Spleen (tissue), 11 donors: ENCODE results near the gene SIRPB1. TPM values are rescaled to one million over a fixed set of nuclear protein-coding genes. Genes with fewer than 3 reads are reported as not detected.
"Not testable (repeated sequence)": the region's sequence is repeated elsewhere in the genome, so short reads cannot be mapped to it uniquely, and the experiment has no call there.

Source experiments
- DNase-seq: peaks from one replicate; pipeline ENCODE4 v3.0.0-alpha.2; 2020
- H3K27ac ChIP-seq, 8 donors: fragments of 200-600 bp; sonication (generic) in 7 of 8; 1 replicate in 4 of 8; 2 replicates in 4 of 8; pipeline versions ENCODE4 v1.5.0 to v1.8.0; 2016 to 2021; ENCODE audit warnings: inconsistent platforms in 4 of 8, mild to moderate bottlenecking in 4 of 8, moderate library complexity in 1 of 8
- H3K27me3 ChIP-seq, 7 donors: fragments of 200-600 bp; sonication (generic) in 6 of 7; replicated peaks in 1 of 7; 1 replicate in 4 of 7; 2 replicates in 3 of 7; pipeline versions ENCODE4 v1.5.0 to v1.8.0; 2016 to 2021; ENCODE audit warnings: inconsistent platforms in 3 of 7, mild to moderate bottlenecking in 1 of 7
- H3K36me3 ChIP-seq, 6 donors: fragments of 200-600 bp; sonication (generic) in 5 of 6; 1 replicate in 4 of 6; 2 replicates in 2 of 6; pipeline versions ENCODE4 v1.5.0 to v1.8.0; 2016 to 2021; ENCODE audit warnings: inconsistent platforms in 2 of 6
- H3K4me1 ChIP-seq, 6 donors: fragments of 200-600 bp; sonication (generic) in 5 of 6; 1 replicate in 3 of 6; 2 replicates in 3 of 6; pipeline versions ENCODE4 v1.5.0 to v1.8.0; 2016 to 2021; ENCODE audit warnings: inconsistent platforms in 3 of 6
- H3K4me3 ChIP-seq, 8 donors: fragments of 200-600 bp; sonication (generic) in 7 of 8; 1 replicate in 4 of 8; 2 replicates in 4 of 8; pipeline versions ENCODE4 v1.5.0 to v1.8.0; 2016 to 2021; ENCODE audit warnings: inconsistent platforms in 4 of 8, mild to moderate bottlenecking in 4 of 8, moderate library complexity in 2 of 8
- H3K9me3 ChIP-seq, 8 donors: fragments of 200-600 bp; sonication (generic) in 7 of 8; 1 replicate in 4 of 8; 2 replicates in 4 of 8; pipeline versions ENCODE4 v1.5.0 to v1.8.0; 2016 to 2021; ENCODE audit warnings: inconsistent platforms in 4 of 8
- POLR2A ChIP-seq, 3 donors: fragments of 450-650 bp; IDR thresholded peaks; one replicate each; pipeline ENCODE4 v1.5.1; 2017; ENCODE audit warnings: antibody characterized with exemption in 3 of 3, mild to moderate bottlenecking in 1 of 3
- POLR2AphosphoS5 ChIP-seq, 3 donors: sonication (generic); formaldehyde crosslinking; IDR thresholded peaks; one replicate each; pipeline ENCODE4 v1.5.1; 2017; ENCODE audit warnings: antibody characterized with exemption in 3 of 3
- WGBS, 5 donors: extraction: QIAGEN DNeasy Blood & Tissue Kit in 3 of 5; methylation state at CpG; one replicate each; pipeline versions ENCODE4 v1.1.5 to v1.1.7; 2013 to 2018; 5-methylcytosine and 5-hydroxymethylcytosine counted together
- intact Hi-C: fragments of 100-400 bp; cut with DNase I; formaldehyde crosslinking; loops from one replicate; pipeline ENCODE4 v1.15.0; 2023; ENCODE audit warnings: low total_unique reads
- polyA plus RNA-seq, 3 donors: library from polyadenylated mRNA; stranded (reverse); fragments of 200-250 nt; gene quantifications; one replicate each; pipeline ENCODE4 v1.2.1, GENCODE V29; 2013
- total RNA-seq, 7 donors: library from RNA; depleted of rRNA in 3 of 7; stranded (reverse); fragments of >200 nt in 3 of 7; fragmentation: NEBNext Ultra II Directional in 4 of 7; extraction: Animal tissue kit (Norgen Biotek cat#: 25700) in 4 of 7; gene quantifications; one replicate each; pipeline versions ENCODE4 v1.1.0 to v1.2.1, GENCODE V29; 2016 to 2021
- TF ChIP-seq, protein P1 (sequence below), 11 experiments: fragments of 200-600 bp in 7 of 11; fragments of 450-650 bp in 4 of 11; sonication (generic) in 4 of 11; IDR thresholded peaks in 8 of 11; conservative IDR thresholded peaks in 3 of 11; 1 replicate in 7 of 11; 2 replicates in 4 of 11; pipeline versions ENCODE4 v1.4.0 to v1.8.0; 2016 to 2021; ENCODE audit warnings: antibody characterized with exemption in 11 of 11, inconsistent platforms in 4 of 11, mild to moderate bottlenecking in 1 of 11
- donor health status: healthy with polysubstance abuse.
- donor health status: DM: no; HTN: no; CAD: no; lungs with moderate emphysema.
- donor health status: DM: no; HTN: no; CAD: no.
- donor health status: Bipolar disorder and iron deficiency.
- donor health status: healthy.
- donor health status: DM: no; HTN: no; CAD: no.
- donor health status: DM: yes; HTN: yes; CAD: no.

SIRPB1 gene
- total and polyA plus RNA-seq, 10 donors, result 1.4 to 89.5 (median 36.6) TPM

DNA sequence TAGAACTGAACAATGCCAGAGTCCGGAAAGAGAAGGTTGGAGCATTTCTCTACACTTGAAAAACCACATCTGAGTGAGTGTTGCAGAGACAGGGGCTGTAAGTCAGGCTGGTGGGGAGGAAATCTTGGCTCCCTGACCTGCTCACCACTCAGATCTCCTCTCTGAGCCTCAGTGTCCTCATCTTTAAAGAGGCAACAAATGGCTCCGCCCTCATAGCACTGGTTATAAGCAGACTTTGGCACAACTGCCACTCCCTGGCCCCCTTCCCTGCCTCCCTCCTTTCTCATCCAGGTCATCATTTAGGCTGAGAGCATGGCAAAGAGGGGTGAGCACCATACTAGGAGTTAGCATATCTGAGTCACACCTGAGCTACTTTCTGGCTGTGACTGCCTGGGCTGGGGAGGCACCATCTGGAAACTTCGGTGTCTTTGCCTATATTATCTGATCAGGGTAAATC, 27.2 kb upstream of the SIRPB1 start:
- no peak overlapping the region for H3K4me3 ChIP-seq
- no peak for TF ChIP-seq POLR2AphosphoS5 (IDR thresholded peaks at IDR 0.05)
- TF ChIP-seq, protein P1, sequence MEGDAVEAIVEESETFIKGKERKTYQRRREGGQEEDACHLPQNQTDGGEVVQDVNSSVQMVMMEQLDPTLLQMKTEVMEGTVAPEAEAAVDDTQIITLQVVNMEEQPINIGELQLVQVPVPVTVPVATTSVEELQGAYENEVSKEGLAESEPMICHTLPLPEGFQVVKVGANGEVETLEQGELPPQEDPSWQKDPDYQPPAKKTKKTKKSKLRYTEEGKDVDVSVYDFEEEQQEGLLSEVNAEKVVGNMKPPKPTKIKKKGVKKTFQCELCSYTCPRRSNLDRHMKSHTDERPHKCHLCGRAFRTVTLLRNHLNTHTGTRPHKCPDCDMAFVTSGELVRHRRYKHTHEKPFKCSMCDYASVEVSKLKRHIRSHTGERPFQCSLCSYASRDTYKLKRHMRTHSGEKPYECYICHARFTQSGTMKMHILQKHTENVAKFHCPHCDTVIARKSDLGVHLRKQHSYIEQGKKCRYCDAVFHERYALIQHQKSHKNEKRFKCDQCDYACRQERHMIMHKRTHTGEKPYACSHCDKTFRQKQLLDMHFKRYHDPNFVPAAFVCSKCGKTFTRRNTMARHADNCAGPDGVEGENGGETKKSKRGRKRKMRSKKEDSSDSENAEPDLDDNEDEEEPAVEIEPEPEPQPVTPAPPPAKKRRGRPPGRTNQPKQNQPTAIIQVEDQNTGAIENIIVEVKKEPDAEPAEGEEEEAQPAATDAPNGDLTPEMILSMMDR (IDR thresholded peaks at IDR 0.05 in 8 of 11, conservative IDR thresholded peaks at IDR 0.05 in 3 of 11), result no peak
- no peak for TF ChIP-seq POLR2A (IDR thresholded peaks at IDR 0.05)
- no peak for DNase-seq
- intact Hi-C loops, result loop anchor here (10.0 kb wide), 1 partner anchor 88 kb away; no protein-coding TSS in a partner anchor
- 88 to 97% (median 90%) methylated on average over 3 of the region's 3 CpGs for WGBS, 5 donors
- H3K36me3 ChIP-seq, result peaks cover 0 to 13% (median 0%) of the 10 kb centered on the region in 6 donors
- H3K27me3 ChIP-seq, result no peaks in the 10 kb centered on the region
- no peaks in the 10 kb centered on the region for H3K9me3 ChIP-seq
- no peak overlapping the region for H3K27ac ChIP-seq
- H3K4me1 ChIP-seq, result peaks cover 0 to 16% (median 6%) of the 10 kb centered on the region in 6 donors

- Histone ChIP-seq H3K4me3 (no peak overlapping the region), H3K27me3 (no peaks in the 10 kb centered on the region), H3K4me1 (peaks cover 0 to 9% (median 3%) of the 10 kb centered on the region in 6 donors), H3K9me3 (peaks cover 0 to 10% (median 2%) of the 10 kb centered on the region in 8 donors), H3K27ac (no peak overlapping the region), H3K36me3 (peaks cover 0 to 13% (median 0%) of the 10 kb centered on the region in 6 donors)
- intact Hi-C loops, result loop anchor here (10.0 kb wide), 1 partner anchor 90 kb away; no protein-coding TSS in a partner anchor
- TF ChIP-seq POLR2AphosphoS5 (IDR thresholded peaks at IDR 0.05), result no peak
- TF ChIP-seq POLR2A (IDR thresholded peaks at IDR 0.05), result no peak
- TF ChIP-seq, protein P1 (IDR thresholded peaks at IDR 0.05 in 8 of 11, conservative IDR thresholded peaks at IDR 0.05 in 3 of 11), result no peak
- no peak for DNase-seq
- 88 to 93% (median 89%) methylated on average over 7 to 8 of the region's 8 CpGs for WGBS, 5 donors
Measured at GRCh38 chr20:1644101-1644962, 24.5 kb upstream of the SIRPB1 start.

DNA sequence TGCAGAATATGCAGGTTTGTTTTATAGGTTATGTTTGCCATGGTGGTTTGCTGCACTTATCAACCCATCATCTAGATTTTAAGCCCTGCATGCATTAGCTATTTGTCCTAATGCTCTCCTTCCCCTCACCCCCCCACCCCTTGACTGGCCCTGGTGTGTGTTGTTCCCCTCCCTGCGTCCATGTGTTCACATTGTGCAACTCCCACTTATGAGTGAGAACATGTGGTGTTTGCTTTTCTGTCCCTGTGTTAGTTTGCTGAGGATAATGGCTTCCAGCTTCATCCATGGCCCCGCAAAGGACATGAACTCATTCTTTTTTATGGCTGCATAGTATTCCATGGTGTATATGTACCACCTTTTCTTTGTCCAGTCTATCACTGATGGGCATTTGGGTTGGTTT, 18.8 kb upstream of the SIRPB1 start:
- H3K9me3 ChIP-seq, H3K4me1 ChIP-seq, H3K36me3 ChIP-seq, H3K27ac ChIP-seq, H3K27me3 ChIP-seq, intact Hi-C loops, H3K4me3 ChIP-seq, DNase-seq: not testable (repeated sequence)
- 69 to 91% (median 83%) methylated on average over 2 of the region's 2 CpGs for WGBS, 5 donors

GRCh38 chr20:1637755-1638154, 17.9 kb upstream of the SIRPB1 start:
- H3K27ac ChIP-seq, result no peak overlapping the region
- TF ChIP-seq POLR2A (IDR thresholded peaks at IDR 0.05) (no peak), POLR2AphosphoS5 (IDR thresholded peaks at IDR 0.05) (no peak)
- TF ChIP-seq, protein P1 (IDR thresholded peaks at IDR 0.05 in 8 of 11, conservative IDR thresholded peaks at IDR 0.05 in 3 of 11), result no peak
- peaks cover 0 to 17% (median 3%) of the 10 kb centered on the region in 6 donors for H3K4me1 ChIP-seq
- no peak for DNase-seq
- H3K9me3 ChIP-seq, result peaks cover 0 to 10% (median 2%) of the 10 kb centered on the region in 8 donors
- no peaks in the 10 kb centered on the region for H3K36me3 ChIP-seq
- intact Hi-C loops, result no loop called here
- no peaks in the 10 kb centered on the region for H3K27me3 ChIP-seq
- no peak overlapping the region for H3K4me3 ChIP-seq
- WGBS, 5 donors, result 86 to 91% (median 88%) methylated on average over 2 of the region's 2 CpGs
